T-helper 2 cell treated with Interferon-gamma antibody and Interleukin-4, amounts not matched to agents 5 μg/mL and 100 μg/mL, for 36 hours (primary cell): ENCODE results near the gene FARP2.

Source experiments
- DNase-seq: peaks from one replicate; pipeline ENCODE4 v3.0.0; 2021; ENCODE audit warnings: low spot score
- H3K27ac Mint-ChIP-seq: one replicate; pipeline ENCODE4 v1.8.0; 2021; ENCODE audit warnings: mild to moderate bottlenecking, mixed read lengths
- H3K27me3 Mint-ChIP-seq: one replicate; pipeline ENCODE4 v1.8.0; 2021; ENCODE audit warnings: low read depth, mixed read lengths
- H3K36me3 Mint-ChIP-seq: one replicate; pipeline ENCODE4 v1.8.0; 2021; ENCODE audit warnings: low read depth, mixed read lengths
- H3K4me1 Mint-ChIP-seq: one replicate; pipeline ENCODE4 v1.8.0; 2021; ENCODE audit warnings: low read depth, mixed read lengths
- H3K4me3 Mint-ChIP-seq: one replicate; pipeline ENCODE4 v1.8.0; 2022; ENCODE audit warnings: mild to moderate bottlenecking, moderate library complexity, mixed read lengths
- H3K9me3 Mint-ChIP-seq: one replicate; pipeline ENCODE4 v1.8.0; 2021; ENCODE audit warnings: mixed read lengths

Gene FARP2

DNA sequence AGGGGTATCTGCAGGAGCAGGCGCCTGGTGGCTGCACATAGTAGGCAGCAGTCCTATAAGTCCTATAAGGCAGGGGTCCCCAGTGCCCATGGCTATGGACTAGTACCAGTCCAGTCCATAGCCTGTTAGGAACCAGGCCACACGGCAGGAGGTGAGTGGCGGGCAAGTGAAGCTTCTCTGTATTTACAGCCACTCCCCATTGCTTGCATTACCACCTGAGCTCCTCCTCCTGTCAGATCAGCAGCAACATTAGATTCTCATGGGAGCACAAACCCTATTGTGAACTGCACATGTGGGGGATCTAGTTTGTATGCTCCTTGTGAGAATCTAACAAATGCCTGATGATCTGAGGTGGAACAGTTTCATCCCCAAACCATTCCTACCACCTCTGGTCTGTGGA lies 119.2 kb downstream of the FARP2 start:
- no peaks in the 10 kb centered on the region for H3K9me3 Mint-ChIP-seq
- peaks cover 21% of the 10 kb centered on the region for H3K27me3 Mint-ChIP-seq

DNA sequence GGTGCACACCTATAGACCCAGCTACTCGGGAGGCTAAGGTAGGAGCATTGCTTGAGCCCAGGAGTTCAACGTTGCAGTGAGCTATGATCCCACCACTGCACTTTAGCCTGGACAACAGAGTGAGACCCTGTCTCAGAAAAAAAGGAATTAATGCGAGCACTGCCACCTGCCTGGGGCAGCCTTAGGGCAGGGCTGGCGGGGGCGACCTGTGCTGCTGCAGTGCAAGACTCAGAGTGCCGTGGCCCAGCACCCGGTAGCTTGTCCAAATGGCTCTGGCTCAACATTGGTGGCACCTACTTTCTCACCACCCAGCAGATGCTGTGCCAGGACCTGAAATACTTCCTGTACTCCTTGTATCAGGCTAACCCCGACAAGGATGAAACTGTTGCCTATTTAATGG lies 122.1 kb downstream of the FARP2 start:
- Mint-ChIP-seq H3K27ac (no peak overlapping the region), H3K9me3 (no peaks in the 10 kb centered on the region), H3K36me3 (no peaks in the 10 kb centered on the region), H3K27me3 (peaks cover 1% of the 10 kb centered on the region), H3K4me1 (no peaks in the 10 kb centered on the region), H3K4me3 (no peak overlapping the region)
- no peak for DNase-seq

More for the DNA sequence above, 119.2 kb downstream of the FARP2 start:
- no peaks in the 10 kb centered on the region for H3K36me3 Mint-ChIP-seq
- no peak for DNase-seq
- H3K4me1 Mint-ChIP-seq = peaks cover 1% of the 10 kb centered on the region
- no peak overlapping the region for H3K4me3 Mint-ChIP-seq
- H3K27ac Mint-ChIP-seq = no peak overlapping the region

DNA sequence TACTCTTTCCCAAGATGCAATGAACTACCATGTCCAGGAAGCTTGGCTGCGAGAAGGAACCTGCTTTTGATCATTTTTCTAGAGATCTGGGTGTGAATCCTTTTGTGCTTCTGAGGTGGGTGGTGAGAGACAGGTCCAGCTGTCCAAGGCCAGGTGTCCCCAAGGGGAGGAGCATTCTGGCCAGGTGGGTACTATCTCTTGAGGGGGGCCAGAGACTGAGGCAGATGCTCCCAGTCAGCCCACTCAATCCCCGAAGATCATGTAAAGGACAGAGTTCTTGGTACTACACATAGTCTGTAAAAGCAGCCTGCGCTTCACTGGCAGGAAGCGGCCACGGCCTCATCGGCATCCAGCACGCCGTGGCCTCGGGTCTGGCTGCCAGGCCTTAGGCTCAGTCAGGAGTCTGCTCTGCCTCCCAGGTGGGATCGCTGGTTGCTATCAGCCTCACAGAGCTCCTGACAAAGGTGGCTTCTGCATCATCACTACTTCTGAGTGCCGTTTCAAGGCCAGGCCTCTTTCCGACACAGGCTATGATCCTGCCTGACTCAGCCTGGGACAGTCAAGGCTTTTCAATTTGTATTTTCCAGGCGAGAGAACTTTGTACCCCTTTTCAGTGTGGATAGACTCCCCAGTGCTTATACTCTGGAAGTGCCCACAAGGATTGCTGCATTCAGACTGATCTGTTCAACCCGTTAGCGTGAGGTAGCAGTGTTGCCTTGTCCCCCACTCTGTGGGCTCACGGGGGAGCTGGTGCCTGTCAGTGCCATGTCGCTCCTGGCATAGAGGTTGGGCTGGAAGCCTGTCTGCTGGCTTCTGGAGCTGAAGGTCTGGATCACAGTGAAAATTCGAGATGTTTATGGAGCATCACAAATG lies 123.2 kb downstream of the FARP2 start:
- DNase-seq = no peak
- no peaks in the 10 kb centered on the region for H3K27me3 Mint-ChIP-seq
- H3K9me3 Mint-ChIP-seq = no peaks in the 10 kb centered on the region
- H3K4me1 Mint-ChIP-seq = no peaks in the 10 kb centered on the region
- no peak overlapping the region for H3K27ac Mint-ChIP-seq
- no peak overlapping the region for H3K4me3 Mint-ChIP-seq
- H3K36me3 Mint-ChIP-seq = no peaks in the 10 kb centered on the region

DNA sequence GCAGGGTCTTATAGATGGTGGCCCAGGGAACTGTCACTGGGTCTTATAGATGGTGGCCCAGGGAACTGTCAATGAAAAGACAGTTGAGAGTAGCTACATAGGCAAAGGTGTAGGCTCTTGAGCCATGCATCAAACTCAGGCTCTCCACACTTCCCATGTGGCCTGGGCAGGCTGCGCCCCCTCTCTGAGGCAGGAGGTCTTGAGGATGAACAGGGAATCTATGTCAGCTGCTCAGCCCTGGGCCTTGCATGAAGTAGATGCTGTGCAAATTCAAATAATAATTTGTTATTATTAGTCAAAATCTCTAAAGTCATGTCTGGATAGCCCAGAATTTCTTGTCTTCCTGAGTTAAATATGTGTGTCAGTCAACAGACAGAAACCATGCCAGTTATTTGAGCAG lies 125.6 kb downstream of the FARP2 start:
- Mint-ChIP-seq H3K4me3 (no peak overlapping the region), H3K36me3 (no peaks in the 10 kb centered on the region), H3K9me3 (no peaks in the 10 kb centered on the region), H3K27ac (no peak overlapping the region), H3K27me3 (no peaks in the 10 kb centered on the region), H3K4me1 (no peaks in the 10 kb centered on the region)
- no peak for DNase-seq

DNA sequence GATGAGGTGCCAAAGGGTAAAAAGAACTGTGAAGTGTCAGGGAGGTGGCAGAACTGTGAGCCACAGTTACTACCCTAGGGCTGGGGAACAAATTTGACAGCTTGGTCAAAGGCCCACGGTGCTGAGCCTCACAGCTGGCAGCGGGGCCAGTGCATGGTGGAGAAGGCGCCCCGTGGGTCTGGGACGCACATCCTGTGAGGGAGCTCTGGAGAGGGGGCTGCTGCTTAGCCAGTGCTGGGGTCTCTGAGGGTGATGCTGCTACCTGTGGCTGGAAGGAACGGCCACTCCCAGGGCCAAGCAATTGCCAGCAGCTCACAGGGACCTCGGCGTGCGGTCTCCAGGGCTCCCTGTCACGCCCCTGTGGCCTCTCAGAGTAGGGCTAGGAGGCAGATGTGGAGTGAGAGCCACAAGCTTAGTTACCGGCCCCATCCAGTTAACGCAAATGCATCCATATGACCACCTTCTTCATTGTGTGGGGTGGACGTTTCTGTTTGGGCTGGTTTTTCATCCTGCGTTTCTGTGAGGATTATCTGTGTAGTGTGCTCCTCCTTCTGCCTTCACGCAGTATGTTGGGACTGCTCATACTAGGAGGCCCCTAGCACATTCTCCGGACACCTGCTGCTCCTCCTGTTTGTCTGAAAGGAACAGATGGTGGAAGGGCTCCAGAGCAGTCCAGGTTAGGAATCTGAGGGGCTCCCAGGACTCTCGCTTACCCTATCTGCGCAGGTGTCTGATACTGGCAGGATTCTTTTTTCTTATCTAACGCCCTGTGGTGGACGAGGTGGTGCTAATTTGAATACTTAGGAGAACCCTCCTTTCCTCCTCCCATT lies 126.3 kb downstream of the FARP2 start:
- H3K4me3 Mint-ChIP-seq = no peak overlapping the region
- DNase-seq = no peak
- no peaks in the 10 kb centered on the region for H3K27me3 Mint-ChIP-seq
- H3K27ac Mint-ChIP-seq = no peak overlapping the region
- H3K36me3 Mint-ChIP-seq = no peaks in the 10 kb centered on the region
- H3K9me3 Mint-ChIP-seq = no peaks in the 10 kb centered on the region
- no peaks in the 10 kb centered on the region for H3K4me1 Mint-ChIP-seq

DNA sequence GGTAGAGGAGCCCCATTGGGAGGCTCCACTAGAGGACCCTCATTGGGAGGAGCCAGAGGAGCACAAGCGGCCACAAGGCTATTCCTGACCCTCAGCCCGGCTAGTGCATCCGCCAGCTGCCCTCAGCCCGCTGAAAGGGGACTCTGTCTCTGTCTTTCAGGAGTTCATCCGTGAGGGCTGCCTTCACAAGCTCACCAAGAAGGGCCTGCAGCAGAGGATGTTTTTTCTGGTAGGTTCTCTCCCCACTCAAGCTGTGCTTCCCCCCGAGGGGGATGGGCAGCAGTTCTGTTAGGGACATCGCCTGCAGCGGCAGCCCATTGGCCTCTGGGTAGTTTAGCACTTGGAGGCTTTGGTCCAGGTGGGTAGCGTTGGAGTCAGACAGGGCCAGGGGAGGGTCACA lies 127.2 kb downstream of the FARP2 start:
- Mint-ChIP-seq H3K27me3 (no peaks in the 10 kb centered on the region), H3K36me3 (no peaks in the 10 kb centered on the region), H3K4me3 (no peak overlapping the region), H3K4me1 (no peaks in the 10 kb centered on the region), H3K9me3 (no peaks in the 10 kb centered on the region), H3K27ac (no peak overlapping the region)
- DNase-seq = no peak

DNA sequence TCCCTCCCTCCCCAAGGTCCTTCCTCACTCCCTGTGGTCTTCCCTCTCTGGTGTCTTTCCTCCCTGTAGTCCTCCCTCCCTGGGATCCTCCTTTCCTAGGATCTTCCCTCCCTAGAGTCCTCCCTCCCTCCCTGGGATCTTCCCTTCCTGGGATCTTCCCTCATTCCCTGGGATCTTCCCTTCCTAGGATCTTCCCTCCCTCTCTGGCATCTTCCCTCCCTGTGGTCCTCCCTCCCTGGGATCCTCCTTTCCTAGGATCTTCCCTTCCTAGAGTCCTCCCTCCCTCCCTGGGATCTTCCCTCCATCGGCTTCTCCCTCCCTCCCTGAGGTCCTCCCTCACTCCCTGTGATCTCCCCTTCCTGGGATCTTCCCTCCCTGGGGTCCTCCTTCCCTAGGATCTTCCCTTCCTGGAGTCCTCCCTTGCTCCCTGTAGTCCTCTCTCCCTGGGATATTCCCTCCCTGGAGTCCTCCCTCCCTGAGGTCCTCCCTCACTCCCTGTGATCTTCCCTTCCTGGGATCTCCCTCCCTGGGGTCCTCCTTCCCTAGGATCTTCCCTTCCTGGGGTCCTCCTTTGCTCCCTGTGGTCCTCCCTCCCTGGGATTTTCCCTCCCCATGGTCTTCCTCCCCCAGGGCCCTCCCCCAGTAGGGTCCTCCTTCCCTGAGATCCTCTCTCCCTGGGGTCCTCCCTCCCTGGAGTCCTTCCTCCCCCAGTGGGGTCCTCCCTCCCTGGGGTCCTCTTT lies 129.3 kb downstream of the FARP2 start:
- Mint-ChIP-seq H3K4me3 (no peak overlapping the region), H3K4me1 (no peaks in the 10 kb centered on the region), H3K36me3 (no peaks in the 10 kb centered on the region), H3K9me3 (no peaks in the 10 kb centered on the region), H3K27me3 (no peaks in the 10 kb centered on the region), H3K27ac (no peak overlapping the region)
- no peak for DNase-seq

DNA sequence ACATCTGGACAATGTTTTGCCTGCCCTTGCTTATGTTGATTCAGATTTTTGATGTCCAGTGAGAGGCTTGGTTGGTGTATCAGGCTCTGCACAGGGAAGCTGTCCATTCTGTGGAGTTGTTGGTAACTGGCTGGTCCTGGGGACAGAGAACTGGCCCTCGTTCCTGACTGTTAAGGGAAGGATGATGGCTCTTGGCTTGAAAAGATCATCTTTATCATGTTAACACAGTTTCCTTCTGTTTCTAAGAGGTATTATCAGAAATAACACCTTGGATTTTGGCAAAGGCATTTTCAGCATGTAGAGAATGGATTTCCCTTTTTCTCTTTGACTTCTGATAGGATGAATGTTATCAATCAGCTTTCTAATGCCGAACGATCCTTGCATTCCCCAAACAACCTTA lies 133.0 kb downstream of the FARP2 start:
- no peak overlapping the region for H3K27ac Mint-ChIP-seq
- no peaks in the 10 kb centered on the region for H3K4me1 Mint-ChIP-seq
- H3K27me3 Mint-ChIP-seq = no peaks in the 10 kb centered on the region
- no peak overlapping the region for H3K4me3 Mint-ChIP-seq
- no peak for DNase-seq
- no peaks in the 10 kb centered on the region for H3K9me3 Mint-ChIP-seq
- no peaks in the 10 kb centered on the region for H3K36me3 Mint-ChIP-seq

DNA sequence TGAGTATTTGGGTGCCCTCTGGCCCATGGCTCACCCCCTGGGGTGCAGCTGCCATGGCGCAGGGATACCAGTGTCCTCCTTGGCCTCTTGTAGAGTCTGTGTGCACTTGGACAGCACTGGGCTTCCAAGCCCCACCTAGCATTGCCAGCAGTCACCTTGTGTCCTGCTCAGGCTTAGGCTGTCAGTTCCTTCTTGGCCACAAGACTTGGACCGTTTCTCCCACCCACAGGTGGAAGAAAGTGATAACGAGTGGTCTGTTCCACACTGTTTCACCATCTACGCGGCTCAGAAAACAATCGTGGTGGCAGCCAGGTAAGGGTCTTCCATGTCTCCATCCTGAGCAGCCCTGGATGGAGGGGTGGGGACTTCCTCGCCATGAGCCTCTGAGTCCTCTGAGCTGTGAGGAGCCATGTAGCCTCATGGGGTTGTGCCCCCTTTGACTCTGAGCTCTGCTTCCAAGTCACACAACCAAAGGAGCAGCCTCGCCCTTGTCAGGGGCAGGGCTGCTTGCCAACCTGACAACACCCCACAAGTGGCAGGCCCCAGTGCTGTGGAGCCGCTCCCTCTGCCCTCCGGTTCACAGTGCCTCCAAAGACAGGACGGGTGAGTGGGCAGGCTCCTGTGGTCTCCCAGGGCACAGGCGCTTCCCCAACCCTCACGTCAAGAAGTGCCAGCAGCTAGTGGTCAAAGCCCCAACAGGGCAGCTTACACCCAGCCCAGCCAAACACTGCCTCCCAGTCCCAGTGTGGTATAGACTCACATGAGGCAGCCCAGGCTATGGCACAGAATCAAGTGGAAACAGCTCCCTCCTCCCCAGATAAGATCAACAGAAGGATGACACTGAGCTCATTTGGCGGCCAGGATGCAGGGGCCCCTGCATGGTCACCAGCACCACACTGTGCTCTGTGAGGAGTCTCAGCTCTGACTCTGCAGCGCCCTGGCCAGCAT lies 133.9 kb downstream of the FARP2 start:
- Mint-ChIP-seq H3K4me1 (no peaks in the 10 kb centered on the region), H3K36me3 (no peaks in the 10 kb centered on the region), H3K27ac (peak overlapping the region; percentile 26), H3K9me3 (no peaks in the 10 kb centered on the region), H3K4me3 (no peak overlapping the region), H3K27me3 (no peaks in the 10 kb centered on the region)
- DNase-seq = no peak

DNA sequence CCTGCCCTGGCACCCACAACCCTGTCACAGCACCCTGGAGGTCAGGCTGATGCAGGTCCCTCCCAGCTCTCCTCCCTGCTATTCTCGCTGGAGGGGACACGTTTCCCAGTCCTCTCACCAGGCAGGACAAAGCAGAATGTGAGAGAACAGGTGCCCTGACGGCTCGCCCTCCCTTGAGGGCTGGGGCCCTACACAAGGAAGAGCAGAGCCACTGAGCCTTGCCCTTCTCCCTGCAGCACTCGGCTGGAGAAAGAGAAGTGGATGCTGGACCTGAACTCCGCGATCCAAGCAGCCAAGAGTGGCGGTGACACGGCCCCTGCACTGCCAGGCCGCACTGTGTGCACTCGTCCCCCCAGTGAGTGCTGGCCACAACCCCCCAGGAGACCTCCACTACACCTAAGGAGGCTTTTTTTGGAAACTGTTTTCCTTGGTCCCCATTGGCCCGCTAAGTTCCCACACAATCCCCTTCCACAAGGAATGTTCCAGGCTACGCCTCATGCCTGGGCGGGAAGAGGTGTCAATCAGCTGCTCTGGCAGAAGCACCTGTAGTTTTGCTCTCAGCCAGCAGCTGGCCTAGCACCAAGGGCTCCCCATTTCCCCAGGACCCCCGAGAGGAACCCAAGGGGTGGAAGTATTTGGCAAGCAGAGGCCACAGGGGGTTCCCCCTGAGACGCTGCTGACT lies 134.9 kb downstream of the FARP2 start:
- Mint-ChIP-seq H3K27ac (no peak overlapping the region), H3K27me3 (no peaks in the 10 kb centered on the region), H3K9me3 (no peaks in the 10 kb centered on the region), H3K4me3 (no peak overlapping the region), H3K36me3 (no peaks in the 10 kb centered on the region), H3K4me1 (no peaks in the 10 kb centered on the region)
- DNase-seq = no peak

DNA sequence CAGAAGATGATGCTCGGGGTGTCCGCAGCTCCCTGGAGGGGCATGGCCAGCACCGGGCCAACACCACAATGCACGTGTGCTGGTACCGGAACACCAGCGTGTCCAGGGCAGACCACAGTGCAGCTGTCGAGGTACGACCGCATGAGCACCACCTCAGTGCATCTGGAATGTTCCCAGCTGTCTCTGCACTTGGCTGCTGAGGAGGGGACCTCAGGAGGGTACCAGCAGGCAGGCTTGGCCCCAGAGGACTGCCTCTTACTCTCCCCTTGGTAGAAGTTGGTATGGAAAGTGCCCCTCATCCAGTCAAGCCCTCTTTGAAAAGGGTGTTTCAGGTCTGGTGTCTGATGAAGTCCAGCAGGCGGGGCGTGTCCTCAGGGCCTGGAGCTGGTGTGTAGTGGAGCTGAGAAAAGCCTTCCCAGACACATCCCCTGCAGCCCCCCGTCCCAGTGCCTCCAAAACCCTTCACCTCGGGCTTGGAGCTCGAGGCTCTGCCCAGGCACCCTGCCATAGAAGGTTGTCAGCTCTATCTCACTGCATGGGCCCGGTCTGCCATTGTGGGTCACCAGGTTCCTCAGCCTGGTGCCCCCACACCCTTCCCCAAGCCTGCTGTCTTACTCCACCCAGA lies 135.6 kb downstream of the FARP2 start:
- no peak overlapping the region for H3K27ac Mint-ChIP-seq
- peaks cover 2% of the 10 kb centered on the region for H3K36me3 Mint-ChIP-seq

DNA sequence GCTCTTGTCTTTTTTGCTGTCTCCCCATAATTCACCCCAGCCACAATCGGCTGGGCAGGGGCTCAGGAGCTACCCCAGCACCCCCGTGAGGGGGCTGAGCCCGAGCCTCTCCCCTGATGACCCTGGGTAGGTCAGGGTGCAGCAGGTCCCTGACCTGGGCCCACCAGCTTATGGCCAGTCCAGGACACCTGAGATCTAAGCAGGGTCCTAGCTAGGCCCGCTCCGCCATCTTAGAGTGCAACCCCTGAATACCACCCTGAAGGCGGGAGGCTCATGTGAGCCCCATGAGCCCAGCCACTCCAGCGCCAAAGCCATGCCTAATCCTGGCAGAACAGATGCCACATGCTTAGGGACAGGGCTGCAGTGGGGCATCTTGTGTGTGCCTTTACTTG lies 136.1 kb downstream of the FARP2 start:
- no peaks in the 10 kb centered on the region for H3K9me3 Mint-ChIP-seq
- no peak overlapping the region for H3K27ac Mint-ChIP-seq
- H3K4me3 Mint-ChIP-seq = no peak overlapping the region
- no peak for DNase-seq
- no peaks in the 10 kb centered on the region for H3K4me1 Mint-ChIP-seq
- no peaks in the 10 kb centered on the region for H3K27me3 Mint-ChIP-seq
- peaks cover 4% of the 10 kb centered on the region for H3K36me3 Mint-ChIP-seq

More for the DNA sequence above, 135.6 kb downstream of the FARP2 start:
- Mint-ChIP-seq H3K9me3 (no peaks in the 10 kb centered on the region), H3K4me3 (no peak overlapping the region), H3K27me3 (no peaks in the 10 kb centered on the region), H3K4me1 (no peaks in the 10 kb centered on the region)
- DNase-seq = no peak
